H1 (cell line): ENCODE measurements around the gene CAMTA1. TPM values are rescaled to one million over a fixed set of nuclear protein-coding genes. Genes with fewer than 3 reads are reported as not detected.

Source experiments
- ASH2L ChIP-seq: fragments of 200-600, 300-600 bp; sonication (generic); IDR thresholded peaks from one replicate; pipeline ENCODE4 v1.7.1; 2017; ENCODE audit warnings: low read length
- BACH1 ChIP-seq: IDR thresholded peaks from 2 replicates; pipeline ENCODE4 v1.6.1; 2012; ENCODE audit warnings: low read length, improper control_type of control experiment
- FOSL1 ChIP-seq: IDR thresholded peaks from 2 replicates; pipeline ENCODE4 v1.6.1; 2011; ENCODE audit warnings: mild to moderate bottlenecking, low read depth, low read length, moderate library complexity; ENCODE audit not compliant: insufficient read depth
- HDAC2 ChIP-seq, 2 experiments: fragments of 300-600 bp in 1 of 2; sonication (generic) in 1 of 2; IDR thresholded peaks; 2 replicates each; pipeline ENCODE4 v1.6.1; 2011 to 2012; ENCODE audit warnings: low read depth in 2 of 2, low read length in 2 of 2, mild to moderate bottlenecking in 2 of 2, moderate library complexity in 2 of 2, borderline replicate concordance in 1 of 2, inconsistent platforms in 1 of 2
- HDAC6 ChIP-seq: IDR thresholded peaks from one replicate; pipeline ENCODE4 v1.7.1; 2012; ENCODE audit warnings: low read depth, mild to moderate bottlenecking, inconsistent platforms, low read length, moderate library complexity
- JUND ChIP-seq: IDR thresholded peaks from 2 replicates; pipeline ENCODE4 v1.6.1; 2011; ENCODE audit warnings: mild to moderate bottlenecking, improper control_type of control experiment, low read length
- KDM1A ChIP-seq: fragments of 200-600, 300-600 bp; sonication (generic); IDR thresholded peaks from 2 replicates; pipeline ENCODE4 v1.7.1; 2016; ENCODE audit warnings: mild to moderate bottlenecking, low read length, borderline replicate concordance
- KDM4A ChIP-seq: IDR thresholded peaks from one replicate; pipeline ENCODE4 v1.7.1; 2012; ENCODE audit warnings: low read depth, mild to moderate bottlenecking, moderate library complexity, low read length, inconsistent platforms; ENCODE audit not compliant: severe bottlenecking
- RNF2 ChIP-seq: fragments of 200-900, 300-1000 bp; sonication (generic); IDR thresholded peaks from 2 replicates; pipeline ENCODE4 v1.7.1; 2016; ENCODE audit warnings: borderline replicate concordance, low read depth, mild to moderate bottlenecking, antibody characterized with exemption, low read length; ENCODE audit not compliant: poor library complexity, severe bottlenecking; ENCODE audit errors: missing control alignments
- SAP30 ChIP-seq: fragments of 300-600 bp; sonication (generic); IDR thresholded peaks from 2 replicates; pipeline ENCODE4 v1.7.1; 2012; ENCODE audit warnings: low read length, moderate library complexity, mild to moderate bottlenecking, inconsistent platforms; ENCODE audit not compliant: insufficient read depth, insufficient replicate concordance
- SIN3A ChIP-seq, 2 experiments: IDR thresholded peaks in 1 of 2; conservative IDR thresholded peaks in 1 of 2; 2 replicates each; pipeline ENCODE4 v1.6.1; 2011 to 2012; ENCODE audit warnings: low read length in 2 of 2, improper control_type of control experiment in 1 of 2, low read depth in 1 of 2, mild to moderate bottlenecking in 1 of 2
- SIX5 ChIP-seq: IDR thresholded peaks from 2 replicates; pipeline ENCODE4 v1.6.1; 2011; ENCODE audit warnings: mild to moderate bottlenecking, low read depth, low read length
- SP2 ChIP-seq: IDR thresholded peaks from 2 replicates; pipeline ENCODE4 v1.6.1; 2012; ENCODE audit warnings: mild to moderate bottlenecking, low read length, inconsistent platforms
- SP4 ChIP-seq: IDR thresholded peaks from 2 replicates; pipeline ENCODE4 v1.6.1; 2012; ENCODE audit warnings: low read length, inconsistent platforms
- TCF12 ChIP-seq: IDR thresholded peaks from 2 replicates; pipeline ENCODE4 v1.6.1; 2011; ENCODE audit warnings: low read depth, mild to moderate bottlenecking, low read length
- polyA plus RNA-seq, 7 experiments: library from polyadenylated mRNA; depleted of rRNA in 3 of 7; stranded (reverse) in 5 of 7; unstranded in 2 of 7; fragments of >200 nt in 5 of 7; fragments of 200-250 nt in 2 of 7; gene quantifications; 1 replicate in 5 of 7; 2 replicates in 1 of 7; 4 replicates in 1 of 7; pipeline versions ENCODE4 v1.2.1 to v1.2.3, GENCODE V29; 2011 to 2013; ENCODE audit warnings: missing spikeins in 2 of 7, mixed read lengths in 2 of 7
- total RNA-seq: library from RNA; stranded (reverse); fragmentation: NEBNext Ultra II Directional; extraction: Animal tissue kit (Norgen Biotek cat#: 25700); gene quantifications from 2 replicates; pipeline ENCODE4 v1.2.1, GENCODE V29; 2021
- TF ChIP-seq, protein P1 (sequence below): IDR thresholded peaks from 2 replicates; pipeline ENCODE4 v1.6.1; 2012; ENCODE audit warnings: inconsistent platforms
- TF ChIP-seq, protein P2 (sequence below), 3 experiments: IDR thresholded peaks; 1 replicate in 2 of 3; 2 replicates in 1 of 3; pipeline versions ENCODE4 v1.5.1 to v1.6.1; 2011; ENCODE audit warnings: low read length in 3 of 3, mild to moderate bottlenecking in 3 of 3, inconsistent platforms in 2 of 3, low read depth in 1 of 3, moderate library complexity in 1 of 3; ENCODE audit not compliant: insufficient read depth in 1 of 3; ENCODE audit errors: control extremely low read depth in 1 of 3

CAMTA1 gene
- total and polyA plus RNA-seq, 2 of the 8 experiments (the other 6 are each of a cell fraction or from before 2014, with no cell fraction given), result 65.0 to 119 TPM

DNA sequence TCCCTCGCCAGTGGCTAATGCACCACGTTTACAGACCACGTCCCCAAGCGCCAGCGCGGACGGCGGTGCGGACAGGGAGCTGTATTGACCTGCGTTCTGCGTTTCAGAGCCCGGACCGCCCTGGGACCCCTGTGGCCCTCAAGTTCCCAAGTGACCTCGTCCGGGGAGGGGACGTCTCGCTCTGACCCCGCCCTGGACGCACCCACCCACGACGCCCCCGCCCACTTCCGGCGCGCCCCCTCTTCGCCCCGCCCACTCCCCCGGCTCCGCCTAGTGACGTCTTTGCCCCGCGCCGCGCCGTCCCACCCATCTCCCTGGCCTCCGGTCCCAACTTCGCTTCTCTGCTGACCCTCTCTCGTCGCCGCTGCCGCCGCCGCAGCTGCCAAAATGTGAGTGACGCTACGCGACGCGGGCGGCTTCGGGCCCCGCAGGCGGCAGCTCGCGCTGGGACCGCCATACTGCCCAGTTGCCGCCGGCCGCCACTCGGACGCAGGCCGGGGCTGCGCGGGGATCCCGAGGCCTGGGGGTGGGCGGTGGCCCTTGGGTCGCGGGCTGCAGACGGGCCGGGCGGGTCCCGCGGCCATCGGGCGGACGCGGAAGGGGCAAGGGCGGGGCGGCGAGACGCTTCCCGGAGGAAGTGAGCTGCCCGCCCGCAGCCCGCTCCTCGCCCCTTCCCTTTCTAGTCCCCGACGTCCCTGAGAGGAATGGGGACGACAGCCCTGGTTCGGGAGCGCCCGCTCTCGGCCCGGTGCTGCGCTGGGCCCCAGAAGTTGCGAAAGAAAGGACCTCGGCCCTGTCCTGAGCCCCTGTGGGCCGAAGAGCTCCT lies 986.0 kb downstream of the CAMTA1 start, which contains the start of gene VAMP3 (continued):
- TF ChIP-seq, protein P1, sequence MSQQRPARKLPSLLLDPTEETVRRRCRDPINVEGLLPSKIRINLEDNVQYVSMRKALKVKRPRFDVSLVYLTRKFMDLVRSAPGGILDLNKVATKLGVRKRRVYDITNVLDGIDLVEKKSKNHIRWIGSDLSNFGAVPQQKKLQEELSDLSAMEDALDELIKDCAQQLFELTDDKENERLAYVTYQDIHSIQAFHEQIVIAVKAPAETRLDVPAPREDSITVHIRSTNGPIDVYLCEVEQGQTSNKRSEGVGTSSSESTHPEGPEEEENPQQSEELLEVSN, result no peak
- TF ChIP-seq BACH1 (no peak), SP4 (no peak), TCF12 (no peak), HDAC6 (no peak), SP2 (no peak), SIX5 (no peak), KDM1A (no peak), FOSL1 (no peak), ASH2L (peak; percentile 84), JUND (no peak), KDM4A (peak; percentile 77), RNF2 (no peak), SIN3A (conservative IDR thresholded peaks at IDR 0.05 in 1 of 2, IDR thresholded peaks at IDR 0.05 in 1 of 2; ENCODE audit: low read depth in 1 of 2, low read length in 2 of 2) (no peak), HDAC2 (IDR thresholded peaks at IDR 0.05; ENCODE audit: borderline replicate concordance in 1 of 2, low read depth in 2 of 2, low read length in 2 of 2) (no peak), SAP30 (no peak)
- TF ChIP-seq, protein P2, sequence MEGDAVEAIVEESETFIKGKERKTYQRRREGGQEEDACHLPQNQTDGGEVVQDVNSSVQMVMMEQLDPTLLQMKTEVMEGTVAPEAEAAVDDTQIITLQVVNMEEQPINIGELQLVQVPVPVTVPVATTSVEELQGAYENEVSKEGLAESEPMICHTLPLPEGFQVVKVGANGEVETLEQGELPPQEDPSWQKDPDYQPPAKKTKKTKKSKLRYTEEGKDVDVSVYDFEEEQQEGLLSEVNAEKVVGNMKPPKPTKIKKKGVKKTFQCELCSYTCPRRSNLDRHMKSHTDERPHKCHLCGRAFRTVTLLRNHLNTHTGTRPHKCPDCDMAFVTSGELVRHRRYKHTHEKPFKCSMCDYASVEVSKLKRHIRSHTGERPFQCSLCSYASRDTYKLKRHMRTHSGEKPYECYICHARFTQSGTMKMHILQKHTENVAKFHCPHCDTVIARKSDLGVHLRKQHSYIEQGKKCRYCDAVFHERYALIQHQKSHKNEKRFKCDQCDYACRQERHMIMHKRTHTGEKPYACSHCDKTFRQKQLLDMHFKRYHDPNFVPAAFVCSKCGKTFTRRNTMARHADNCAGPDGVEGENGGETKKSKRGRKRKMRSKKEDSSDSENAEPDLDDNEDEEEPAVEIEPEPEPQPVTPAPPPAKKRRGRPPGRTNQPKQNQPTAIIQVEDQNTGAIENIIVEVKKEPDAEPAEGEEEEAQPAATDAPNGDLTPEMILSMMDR (IDR thresholded peaks at IDR 0.05; ENCODE audit: control extremely low read depth in 1 of 3, insufficient read depth in 1 of 3, low read depth in 1 of 3, low read length in 3 of 3), result no peak
